AG04449 (cell line): Measurements from ENCODE around the gene SON.
"Not testable (repeated sequence)": the region's sequence is repeated elsewhere in the genome, so short reads cannot be mapped to it uniquely, and the experiment has no call there.

Experiments used
- CTCF ChIA-PET: fragments of 350-600 bp; formaldehyde crosslinking; extraction: SDS; loops from one replicate; lab custom pipeline; 2021; ENCODE audit warnings: antibody characterized with exemption; lab: Yijun Ruan, JAX
- POLR2A ChIA-PET: fragments of 400-600, 350-600 bp; formaldehyde crosslinking; extraction: SDS; loops from one replicate; lab custom pipeline; 2020; ENCODE audit warnings: antibody characterized with exemption, inconsistent platforms; lab: Yijun Ruan, JAX
- DNase-seq: peaks from one replicate; pipeline ENCODE4 v3.0.0-alpha.2; 2010; ENCODE audit warnings: low read depth, low spot score
- H3K4me3 ChIP-seq: 2 replicates; pipeline ENCODE4 v1.5.1; 2011; ENCODE audit warnings: low read depth, mild to moderate bottlenecking, control low read depth, low read length
- CTCF ChIP-seq: IDR thresholded peaks from one replicate; pipeline ENCODE4 v1.5.1; 2011; ENCODE audit warnings: mild to moderate bottlenecking, moderate library complexity, low read length, control low read depth, inconsistent platforms; ENCODE audit not compliant: insufficient read depth; ENCODE audit errors: missing control alignments

Gene SON

GRCh38 chr21:33542640-33543504 lies at the start of gene SON:
SON (plus strand) TSS chr21:33543038; CDS start chr21:33543093, 55 bp downstream.
- POLR2A ChIA-PET = interaction anchor here (0.9 to 1.0 kb wide), 2 partner anchors 46 to 63 kb away, joined by 4 read pairs; partner anchors contain the start of genes DONSON and TMEM50B
- no peak for TF ChIP-seq CTCF
- peak; percentile 95 for DNase-seq
- H3K4me3 ChIP-seq = peak within 1 kb of the TSS; percentile 88
- CTCF ChIA-PET = no interaction called here

GRCh38 chr21:33493756-33494155 lies 49.1 kb upstream of the SON start:
- H3K4me3 ChIP-seq = no peak overlapping the region
- ChIA-PET CTCF (no interaction called here), POLR2A (no interaction called here)
- no peak for TF ChIP-seq CTCF
- no peak for DNase-seq

- H3K4me3 ChIP-seq = no peak overlapping the region
- no peak for DNase-seq
- ChIA-PET POLR2A (no interaction called here), CTCF (interaction anchor here (1.5 kb wide), 1 partner anchor 15 kb away, joined by 3 read pairs; no protein-coding TSS in a partner anchor)
- TF ChIP-seq CTCF = no peak
Measured at GRCh38 chr21:33495743-33496142, 47.1 kb upstream of the SON start.

- POLR2A ChIA-PET = no interaction called here
- no peak for DNase-seq
- no peak overlapping the region for H3K4me3 ChIP-seq
- CTCF ChIA-PET = interaction anchor here (1.5 kb wide), 1 partner anchor 16 kb away, joined by 3 read pairs; no protein-coding TSS in a partner anchor
- no peak for TF ChIP-seq CTCF
Measured at GRCh38 chr21:33496345-33496744, 46.5 kb upstream of the SON start.

- no peak for TF ChIP-seq CTCF
- H3K4me3 ChIP-seq = no peak overlapping the region
- POLR2A ChIA-PET = no interaction called here
- DNase-seq = no peak
- CTCF ChIA-PET = no interaction called here
Measured at GRCh38 chr21:33505833-33506232, 37.0 kb upstream of the SON start.

- POLR2A ChIA-PET, DNase-seq, CTCF ChIA-PET, H3K4me3 ChIP-seq: not testable (repeated sequence)
Measured at GRCh38 chr21:33507003-33507402, 35.8 kb upstream of the SON start.
